NCI-H187 (cell line): ENCODE measurements around the gene VSIG10L2.

Source experiments
- DNase-seq, 2 experiments: peaks; one replicate each; lab custom pipeline; 2025; lab: John Stamatoyannopoulos, UW

The VSIG10L2 gene

DNA sequence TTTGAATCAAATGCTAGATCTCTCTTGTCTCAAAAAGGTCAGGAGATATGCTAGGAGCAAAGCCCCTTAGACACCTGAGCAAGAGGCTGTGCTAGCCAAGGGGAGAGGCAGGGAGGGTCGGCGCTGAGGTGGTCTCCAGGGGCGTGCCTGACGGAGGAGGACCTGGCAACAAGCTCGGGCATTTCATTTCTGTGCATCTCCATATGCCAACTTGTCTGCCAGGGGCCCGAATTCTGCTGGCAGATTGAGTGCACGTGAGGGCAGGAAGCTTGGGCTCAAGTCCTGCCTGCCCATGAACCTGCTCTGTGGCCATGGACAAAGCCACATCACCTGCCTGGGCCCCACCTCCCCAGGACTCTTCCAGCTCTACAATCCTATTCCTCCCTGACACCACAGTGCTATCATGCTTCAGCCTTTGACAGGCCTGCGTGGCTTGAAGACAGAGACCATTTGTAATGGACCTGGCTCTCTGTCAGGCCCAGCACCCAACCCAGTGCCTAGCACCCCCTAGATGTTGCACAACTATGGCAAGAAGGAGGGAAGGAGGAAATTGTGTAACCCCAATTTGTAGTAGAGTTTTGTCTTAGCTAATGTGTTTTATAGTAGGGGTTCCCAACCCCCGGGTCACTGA lies 16.3 kb upstream of the VSIG10L2 start:
- no peak for DNase-seq

GRCh38 chr11:125930076-125930450 lies 15.8 kb upstream of the VSIG10L2 start:
- no peak for DNase-seq

DNA sequence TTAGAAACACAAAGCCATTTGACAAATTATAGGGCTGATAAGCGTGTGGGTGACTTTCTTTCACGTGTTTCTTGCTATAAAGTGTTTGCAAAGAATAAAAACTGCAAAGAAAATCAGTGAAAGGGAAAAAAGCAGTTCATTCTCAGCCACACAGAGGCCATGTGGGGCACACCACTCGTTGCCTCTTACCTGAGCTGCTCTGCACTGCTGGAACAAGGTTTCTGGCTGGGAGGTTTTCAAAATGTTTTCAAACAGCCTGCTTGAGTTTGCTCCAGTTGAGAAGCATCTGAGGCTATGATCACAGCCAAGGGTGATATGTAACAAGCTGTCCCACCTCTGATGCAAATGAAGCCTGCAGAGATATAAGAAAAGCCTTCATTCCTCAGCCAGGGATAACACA lies 14.7 kb upstream of the VSIG10L2 start:
- DNase-seq = no peak

DNA sequence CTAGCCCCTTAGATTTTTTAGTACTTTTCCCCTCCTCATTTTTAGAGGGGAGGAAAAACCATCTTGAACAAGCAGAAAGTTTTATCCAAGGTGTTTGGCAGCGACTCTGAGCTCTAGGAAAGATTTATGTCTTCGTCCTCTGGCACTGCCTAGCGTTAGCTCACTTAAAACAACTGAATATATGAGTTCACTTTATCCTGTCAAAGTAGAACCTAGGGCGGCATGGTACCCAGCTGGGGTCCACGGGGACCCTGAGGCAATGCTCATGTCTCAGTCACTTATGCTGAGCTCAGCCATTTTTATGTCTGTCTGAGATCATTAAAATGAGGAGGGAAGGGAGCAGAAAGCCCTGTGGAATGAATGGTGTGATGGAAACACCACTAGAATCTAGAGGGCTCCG lies 14.2 kb upstream of the VSIG10L2 start:
- DNase-seq = no peak

GRCh38 chr11:125932301-125932700 lies 13.5 kb upstream of the VSIG10L2 start:
- no peak for DNase-seq

GRCh38 chr11:125933030-125933813 lies 12.6 kb upstream of the VSIG10L2 start:
- no peak for DNase-seq

- no peak for DNase-seq
Measured at GRCh38 chr11:125934473-125934872, 11.4 kb upstream of the VSIG10L2 start.

GRCh38 chr11:125935056-125935455 lies 10.8 kb upstream of the VSIG10L2 start:
- no peak for DNase-seq

GRCh38 chr11:125935618-125936199 lies 10.1 kb upstream of the VSIG10L2 start:
- DNase-seq = no peak

DNA sequence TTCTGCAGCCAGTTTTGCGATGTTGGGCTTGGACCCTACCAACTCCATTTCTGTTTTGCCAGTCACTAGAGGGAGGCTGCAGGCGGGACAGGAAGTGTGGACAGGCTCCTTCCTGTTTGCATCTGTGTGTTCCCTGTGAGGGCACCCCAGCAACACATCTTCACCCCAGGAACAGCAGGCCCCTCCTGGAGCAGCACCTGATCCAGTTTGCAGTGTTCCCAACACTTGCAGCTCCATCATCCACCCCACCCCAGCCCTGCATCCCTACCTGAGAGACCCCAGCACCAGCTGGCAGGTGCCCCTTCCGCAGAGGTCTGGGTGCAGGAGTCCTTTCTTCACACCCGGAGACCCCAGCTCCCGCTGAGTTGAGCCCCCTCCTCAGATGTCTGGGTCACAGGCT lies 7.4 kb upstream of the VSIG10L2 start:
- no peak for DNase-seq

DNA sequence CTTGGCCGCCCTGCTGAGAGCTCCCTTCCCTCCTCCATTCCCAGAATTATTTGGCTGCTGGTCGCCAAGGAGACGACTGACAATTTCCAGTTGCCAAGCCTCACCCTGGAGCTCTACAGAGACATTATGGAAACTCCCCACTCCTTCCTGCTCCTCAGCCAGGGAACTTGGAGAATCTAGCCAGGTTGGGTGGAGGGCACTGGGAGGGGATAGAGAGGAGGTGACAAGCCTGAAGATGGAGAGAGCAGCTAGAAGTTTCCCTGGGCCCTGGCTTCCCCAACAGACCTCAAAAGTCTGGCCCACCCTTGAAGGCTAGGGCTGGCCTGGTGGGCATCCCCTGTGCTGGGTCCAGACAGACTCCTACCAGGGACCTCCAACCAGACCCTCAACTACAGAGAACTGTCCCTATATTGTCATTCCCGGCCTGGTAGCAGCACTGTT lies 6.7 kb upstream of the VSIG10L2 start:
- no peak for DNase-seq

DNA sequence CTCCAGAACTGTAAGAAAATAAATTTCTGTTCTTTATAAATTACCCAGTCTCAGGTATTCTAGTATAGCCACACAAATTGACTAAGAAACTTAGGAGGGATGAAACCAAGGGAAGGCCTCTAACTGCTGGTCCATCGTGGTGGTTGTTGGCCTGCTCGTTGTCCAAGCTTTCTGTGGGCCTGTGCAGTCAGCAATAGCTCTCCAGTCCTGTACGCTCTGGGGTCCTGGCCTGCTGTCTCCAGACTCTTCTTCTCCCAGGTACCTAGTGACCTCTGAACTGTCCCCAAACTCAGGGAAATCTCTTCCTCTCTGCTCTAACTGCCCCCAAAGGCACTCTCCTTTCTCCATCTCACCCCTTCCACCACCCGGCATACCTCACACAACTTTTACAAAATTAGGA lies 5.7 kb upstream of the VSIG10L2 start:
- DNase-seq = no peak

- DNase-seq = no peak
Measured at GRCh38 chr11:125941267-125941618, 4.6 kb upstream of the VSIG10L2 start.

DNA sequence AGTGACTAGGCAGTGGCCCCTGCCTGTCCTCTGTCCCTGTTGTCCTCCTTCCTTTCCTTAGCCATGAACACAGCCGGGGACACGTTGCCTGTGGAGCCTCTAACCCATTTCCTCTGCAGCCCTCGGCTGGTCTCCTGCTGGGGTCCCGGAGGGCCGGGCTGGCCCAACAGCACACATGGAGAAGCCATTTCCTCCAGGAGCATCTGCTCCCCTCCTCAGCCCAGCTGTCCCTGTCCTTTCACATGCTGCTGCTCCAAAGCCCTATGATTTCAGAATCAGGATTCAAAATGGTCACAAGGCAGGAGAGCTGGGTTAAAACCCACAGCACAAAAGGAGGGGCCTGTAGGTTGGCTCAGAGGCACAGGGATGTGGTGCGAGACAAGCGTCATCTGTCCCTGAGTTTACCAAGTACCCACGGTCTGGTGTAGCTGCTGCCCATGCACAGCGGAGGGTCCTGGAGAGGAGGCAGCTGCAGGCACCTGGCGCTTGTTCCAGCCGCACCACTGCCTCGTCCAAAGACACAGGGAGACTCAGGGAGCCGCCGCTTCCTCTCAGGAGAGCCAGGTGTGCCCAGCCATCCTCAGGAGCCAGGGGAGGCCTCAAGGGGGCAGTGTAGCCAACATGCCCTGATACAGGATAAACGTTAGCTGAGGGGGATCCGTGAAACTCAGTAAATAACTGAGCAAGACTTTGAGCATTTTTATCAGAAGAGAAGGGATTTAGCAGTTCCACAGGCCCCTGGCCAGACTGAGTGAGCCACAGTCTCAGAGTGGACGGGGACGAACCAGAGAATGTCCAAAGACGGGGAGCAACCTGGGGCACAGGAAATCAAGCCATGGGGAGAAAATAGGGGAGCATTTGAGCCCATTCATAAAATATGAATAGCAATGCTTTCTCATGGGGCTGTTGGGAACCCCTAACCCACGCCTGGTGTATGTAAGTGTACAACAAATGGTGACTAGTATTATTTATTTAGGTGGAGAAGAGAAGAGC lies 3.9 kb upstream of the VSIG10L2 start:
- peak; percentile 70 to 81 for DNase-seq

DNA sequence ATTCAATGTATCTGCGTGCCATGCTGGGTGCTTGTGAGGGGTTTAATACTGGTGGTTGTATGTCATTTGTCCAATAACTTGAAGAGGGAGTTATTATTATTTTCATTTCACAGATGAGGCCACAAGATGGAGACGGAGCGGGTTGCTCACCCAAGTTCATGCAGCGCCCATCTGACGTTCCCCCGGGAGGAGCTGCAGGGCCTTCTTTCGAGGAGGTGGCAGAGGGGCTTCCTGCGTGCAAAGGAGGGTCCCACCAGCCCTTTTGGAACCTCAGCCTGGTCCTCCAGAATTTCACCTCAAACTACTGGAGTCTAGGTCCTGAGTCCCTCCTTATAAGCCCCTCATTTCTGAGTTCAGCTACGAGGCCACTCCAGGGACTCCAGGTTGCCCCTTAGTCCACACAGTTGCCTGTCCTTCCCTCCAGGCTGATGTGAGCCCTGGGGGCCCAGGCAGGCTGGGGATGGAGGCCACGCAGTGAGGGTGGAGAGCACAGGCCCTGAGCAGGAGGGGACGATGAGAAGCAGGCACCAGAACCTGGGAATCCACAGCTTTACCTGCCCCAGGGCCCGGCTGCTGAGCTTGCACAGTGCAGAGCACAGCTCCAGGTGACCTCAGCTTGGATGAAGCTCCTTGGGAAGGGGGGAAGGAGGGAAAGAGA lies 2.9 kb upstream of the VSIG10L2 start:
- no peak for DNase-seq

DNA sequence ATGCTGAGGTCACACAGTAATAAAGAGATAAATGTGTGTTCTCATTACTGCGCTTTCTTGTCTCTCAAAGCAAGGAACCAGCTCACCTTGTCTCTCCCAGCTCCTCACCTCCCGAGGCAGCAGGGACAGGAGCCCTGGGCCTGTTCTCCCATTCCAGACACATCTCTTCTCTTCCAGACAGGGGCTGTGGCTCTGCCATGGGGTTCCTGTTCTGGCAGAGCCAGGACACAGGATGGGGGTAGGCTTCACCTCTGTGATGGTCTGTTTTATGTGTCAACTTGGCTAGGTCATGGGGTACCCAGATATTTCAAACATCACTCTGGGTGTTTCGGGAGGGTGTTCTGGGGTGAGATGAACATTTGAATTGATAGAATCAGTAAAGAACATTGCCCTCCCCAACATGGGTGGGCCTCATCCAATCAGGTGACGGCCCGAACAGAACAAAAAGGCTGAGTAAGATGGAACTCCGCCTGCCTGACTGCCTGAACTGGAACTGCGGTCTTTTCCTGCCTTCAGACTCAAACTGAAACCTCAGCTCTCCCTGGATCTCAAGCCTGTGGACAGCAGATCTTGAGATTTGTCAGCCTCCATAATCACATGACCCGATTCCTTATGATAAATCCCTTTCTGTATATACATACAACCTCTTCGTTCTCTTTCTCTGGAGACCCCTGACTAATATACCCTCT lies 2.0 kb upstream of the VSIG10L2 start:
- DNase-seq = no peak

- DNase-seq = no peak
Measured at GRCh38 chr11:125944350-125945010, 1.4 kb upstream of the VSIG10L2 start.

DNA sequence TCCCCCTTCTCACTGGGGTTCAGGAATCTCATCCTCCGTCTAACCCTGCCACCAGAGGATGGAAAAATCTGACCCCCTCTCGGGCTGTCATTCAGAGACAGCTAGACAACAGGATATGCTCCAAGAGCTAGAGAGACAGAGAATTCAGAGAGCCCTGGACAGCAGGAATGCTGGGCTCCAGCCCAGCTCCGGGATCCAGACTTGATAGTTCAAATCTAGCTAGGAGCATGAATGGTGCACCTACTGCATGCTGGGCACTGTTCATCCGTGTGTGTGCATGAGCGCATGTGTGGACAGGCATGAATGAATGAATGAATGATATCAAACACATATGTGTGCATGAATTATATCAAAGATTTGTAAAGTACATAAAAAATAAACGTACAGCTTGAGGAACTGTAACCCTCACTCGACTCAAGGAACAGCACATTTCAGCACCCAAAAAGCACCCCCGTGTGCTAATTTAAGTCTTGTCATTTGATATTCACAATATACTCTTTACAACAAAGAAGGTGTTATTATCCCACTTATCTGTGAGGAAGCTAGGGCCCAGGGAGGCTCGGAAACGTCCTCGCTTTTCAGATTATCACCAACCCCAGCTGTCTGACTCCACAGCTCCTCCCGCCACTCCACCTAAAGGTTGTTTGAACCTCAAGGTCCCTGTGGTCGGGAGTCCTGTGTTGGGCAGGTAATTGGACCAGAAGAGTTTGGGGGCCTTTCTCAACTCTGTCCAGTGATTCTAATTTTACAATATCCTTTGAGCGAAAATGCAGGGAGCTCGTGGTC lies 640 bp upstream of the VSIG10L2 start:
- DNase-seq = no peak

- DNase-seq = no peak
Measured at GRCh38 chr11:125946712-125947418, 1.0 kb downstream of the VSIG10L2 start.
